ENCODE data around the gene OR5H2.

DNA sequence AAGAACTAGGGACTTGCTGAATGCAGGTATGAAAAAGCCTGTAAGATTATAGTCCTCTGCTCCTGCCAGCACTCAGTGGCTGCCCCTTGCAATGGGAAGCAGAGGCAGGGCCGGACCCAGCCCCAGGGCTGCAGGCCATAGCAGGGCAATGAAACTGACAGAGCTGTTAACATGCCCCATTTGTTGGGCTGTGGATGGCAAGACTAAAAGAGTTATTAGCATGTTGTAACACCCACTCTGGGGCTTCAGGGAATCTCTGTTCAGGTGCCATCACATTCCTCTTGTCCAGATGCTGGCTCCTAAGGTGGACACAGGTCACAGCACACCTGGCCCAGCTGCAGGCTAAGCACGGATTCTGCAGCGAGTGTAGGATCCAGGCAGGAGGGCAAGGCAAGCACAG lies 7.4 kb upstream of the OR5H2 start:
- TF ChIP-seq PPARA (CRISPR knock-in tag; IDR thresholded peaks at IDR 0.05; ENCODE audit: borderline replicate concordance) (no peak), OSR1 (CRISPR knock-in tag; IDR thresholded peaks at IDR 0.05) (no peak), ZFP3 (CRISPR knock-in tag; IDR thresholded peaks at IDR 0.05) (no peak), GLIS3 (CRISPR knock-in tag; IDR thresholded peaks at IDR 0.05) (no peak), ZNF565 (CRISPR knock-in tag; conservative IDR thresholded peaks at IDR 0.05; ENCODE audit: low read depth) (no peak)
- TF ChIP-seq, protein P1, sequence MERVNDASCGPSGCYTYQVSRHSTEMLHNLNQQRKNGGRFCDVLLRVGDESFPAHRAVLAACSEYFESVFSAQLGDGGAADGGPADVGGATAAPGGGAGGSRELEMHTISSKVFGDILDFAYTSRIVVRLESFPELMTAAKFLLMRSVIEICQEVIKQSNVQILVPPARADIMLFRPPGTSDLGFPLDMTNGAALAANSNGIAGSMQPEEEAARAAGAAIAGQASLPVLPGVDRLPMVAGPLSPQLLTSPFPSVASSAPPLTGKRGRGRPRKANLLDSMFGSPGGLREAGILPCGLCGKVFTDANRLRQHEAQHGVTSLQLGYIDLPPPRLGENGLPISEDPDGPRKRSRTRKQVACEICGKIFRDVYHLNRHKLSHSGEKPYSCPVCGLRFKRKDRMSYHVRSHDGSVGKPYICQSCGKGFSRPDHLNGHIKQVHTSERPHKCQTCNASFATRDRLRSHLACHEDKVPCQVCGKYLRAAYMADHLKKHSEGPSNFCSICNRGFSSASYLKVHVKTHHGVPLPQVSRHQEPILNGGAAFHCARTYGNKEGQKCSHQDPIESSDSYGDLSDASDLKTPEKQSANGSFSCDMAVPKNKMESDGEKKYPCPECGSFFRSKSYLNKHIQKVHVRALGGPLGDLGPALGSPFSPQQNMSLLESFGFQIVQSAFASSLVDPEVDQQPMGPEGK (CRISPR knock-in tag; IDR thresholded peaks at IDR 0.05; ENCODE audit: borderline replicate concordance), result no peak

Data from SK-N-SH treated with all-trans-retinoic acid at 6 μM for 48 hours (cell line).